Kidney (tissue), 14 donors: ENCODE results near the gene MOB3C. TPM values are rescaled to one million over a fixed set of nuclear protein-coding genes. Genes with fewer than 3 reads are reported as not detected.
A peak's percentile ranks its signal among the peaks of the same experiment; 100 is the strongest.

Experiments
- DNase-seq, 5 donors: peaks; one replicate each; pipeline ENCODE4 v3.0.0-alpha.2; 2013 to 2020
- FAIRE-seq: peaks from 2 replicates; lab custom pipeline; 2012; peaks lifted over from hg19 to GRCh38; lab: Jason Lieb, UNC
- H3K27ac ChIP-seq, 2 donors: one replicate each; pipeline ENCODE4 v1.7.0; 2013; ENCODE audit warnings: low read depth in 2 of 2, low read length in 2 of 2, inconsistent platforms in 1 of 2
- H3K27me3 ChIP-seq: one replicate; pipeline ENCODE4 v1.7.1; 2013; ENCODE audit warnings: low read length, inconsistent platforms; ENCODE audit not compliant: control insufficient read depth, insufficient read depth
- H3K36me3 ChIP-seq, 3 donors: one replicate each; pipeline versions ENCODE4 v1.7.0 to v1.7.1; 2013; ENCODE audit warnings: low read length in 3 of 3, control low read depth in 1 of 3, inconsistent platforms in 1 of 3; ENCODE audit not compliant: insufficient read depth in 3 of 3, control insufficient read depth in 2 of 3
- H3K4me1 ChIP-seq, 3 donors: one replicate each; pipeline versions ENCODE4 v1.7.0 to v1.7.1; 2013; ENCODE audit warnings: low read length in 3 of 3, inconsistent platforms in 1 of 3, low read depth in 1 of 3; ENCODE audit not compliant: control insufficient read depth in 2 of 3, insufficient read depth in 2 of 3
- H3K4me3 ChIP-seq, 3 donors: one replicate each; pipeline versions ENCODE4 v1.7.0 to v1.8.1; 2013; ENCODE audit warnings: low read length in 3 of 3, control low read depth in 1 of 3, inconsistent platforms in 1 of 3
- H3K9ac ChIP-seq, 3 donors: one replicate each; pipeline versions ENCODE4 v1.7.0 to v1.7.1; 2013; ENCODE audit warnings: low read length in 3 of 3, control low read depth in 1 of 3, inconsistent platforms in 1 of 3
- H3K9me3 ChIP-seq, 3 donors: one replicate each; pipeline versions ENCODE4 v1.7.0 to v1.7.1; 2013; ENCODE audit warnings: low read length in 3 of 3, control low read depth in 1 of 3, inconsistent platforms in 1 of 3; ENCODE audit not compliant: control insufficient read depth in 2 of 3, insufficient read depth in 1 of 3
- intact Hi-C: fragments of 100-400 bp; cut with DNase I; formaldehyde crosslinking; loops from one replicate; pipeline ENCODE4 v1.11.1; 2022
- polyA plus RNA-seq: library from polyadenylated mRNA; stranded (reverse); fragments of 350-450 nt; fragmentation: Illumina TruSeq; extraction: RNeasy Lipid Tissue Mini Kit (QIAGEN cat#74804); gene quantifications from one replicate; pipeline ENCODE4 v1.2.3, GENCODE V29; 2014; ENCODE audit warnings: low read depth, low replicate concordance; ENCODE audit not compliant: insufficient read depth
- total RNA-seq: library from RNA; stranded (reverse); fragmentation: NEBNext Ultra II Directional; extraction: Animal tissue kit (Norgen Biotek cat#: 25700); gene quantifications from one replicate; pipeline ENCODE4 v1.2.1, GENCODE V29; 2021
- TF ChIP-seq, protein P1 (sequence below): IDR thresholded peaks from 3 replicates; pipeline ENCODE4 v1.5.1; 2012; ENCODE audit warnings: mild to moderate bottlenecking, moderate library complexity, borderline replicate concordance; ENCODE audit not compliant: insufficient read depth; ENCODE audit errors: extremely low read depth
- donor health status: control.
- donor health status: control.
- donor health status: control.
- donor health status: control.
- donor health status: control.
- donor health status: DM: yes; HTN: yes; CAD: no.
- donor health status: Normal renal cell carcinoma (clear cell type).

Gene MOB3C
- total and polyA plus RNA-seq, 2 donors from 2014 or later = 12.4 to 14.9 TPM

DNA sequence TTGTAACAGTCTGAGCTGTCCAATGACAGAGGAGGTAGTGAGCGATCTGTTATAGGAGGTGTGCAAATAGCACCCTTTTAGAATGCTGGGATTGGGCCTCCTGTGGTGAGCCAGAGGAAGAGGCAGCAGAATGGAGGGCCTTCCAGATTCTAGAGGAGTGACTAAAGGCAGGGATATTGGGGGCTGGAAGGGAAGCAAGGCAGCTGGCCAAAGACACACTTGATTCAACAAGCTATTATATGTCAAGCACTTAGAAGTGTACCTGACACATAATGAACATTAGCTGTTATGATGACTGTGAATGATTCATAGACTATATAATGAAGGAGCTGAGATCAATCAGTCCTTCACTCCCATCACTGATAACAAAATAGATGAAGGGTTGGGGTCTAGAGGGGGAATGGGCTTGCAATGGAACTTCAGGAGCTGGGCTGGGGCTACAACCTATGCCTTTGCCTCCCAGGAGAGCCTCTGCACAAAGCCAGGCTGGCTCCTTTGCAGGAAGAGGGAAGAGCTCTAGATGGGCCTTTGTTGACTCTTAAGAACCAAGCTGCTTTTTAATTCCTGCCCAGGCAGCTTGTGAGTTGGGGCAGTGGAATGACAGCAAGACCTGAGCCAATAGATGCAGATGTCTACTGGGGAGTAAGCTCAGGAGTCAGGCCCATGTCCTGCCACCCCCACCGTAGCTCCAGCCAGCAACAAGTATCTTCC, 10.2 kb downstream of the MOB3C start:
- Histone ChIP-seq H3K9ac (no peak overlapping the region), H3K27ac (no peak overlapping the region), H3K4me3 (no peak overlapping the region), H3K9me3 (no peaks in the 10 kb centered on the region), H3K4me1 (peaks cover 0 to 11% (median 9%) of the 10 kb centered on the region in 3 donors), H3K27me3 (no peaks in the 10 kb centered on the region), H3K36me3 (peaks cover 3 to 14% (median 11%) of the 10 kb centered on the region in 3 donors)
- intact Hi-C loops = no loop called here
- FAIRE-seq (no peak), DNase-seq (no peak)
- TF ChIP-seq, protein P1, sequence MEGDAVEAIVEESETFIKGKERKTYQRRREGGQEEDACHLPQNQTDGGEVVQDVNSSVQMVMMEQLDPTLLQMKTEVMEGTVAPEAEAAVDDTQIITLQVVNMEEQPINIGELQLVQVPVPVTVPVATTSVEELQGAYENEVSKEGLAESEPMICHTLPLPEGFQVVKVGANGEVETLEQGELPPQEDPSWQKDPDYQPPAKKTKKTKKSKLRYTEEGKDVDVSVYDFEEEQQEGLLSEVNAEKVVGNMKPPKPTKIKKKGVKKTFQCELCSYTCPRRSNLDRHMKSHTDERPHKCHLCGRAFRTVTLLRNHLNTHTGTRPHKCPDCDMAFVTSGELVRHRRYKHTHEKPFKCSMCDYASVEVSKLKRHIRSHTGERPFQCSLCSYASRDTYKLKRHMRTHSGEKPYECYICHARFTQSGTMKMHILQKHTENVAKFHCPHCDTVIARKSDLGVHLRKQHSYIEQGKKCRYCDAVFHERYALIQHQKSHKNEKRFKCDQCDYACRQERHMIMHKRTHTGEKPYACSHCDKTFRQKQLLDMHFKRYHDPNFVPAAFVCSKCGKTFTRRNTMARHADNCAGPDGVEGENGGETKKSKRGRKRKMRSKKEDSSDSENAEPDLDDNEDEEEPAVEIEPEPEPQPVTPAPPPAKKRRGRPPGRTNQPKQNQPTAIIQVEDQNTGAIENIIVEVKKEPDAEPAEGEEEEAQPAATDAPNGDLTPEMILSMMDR = no peak

DNA sequence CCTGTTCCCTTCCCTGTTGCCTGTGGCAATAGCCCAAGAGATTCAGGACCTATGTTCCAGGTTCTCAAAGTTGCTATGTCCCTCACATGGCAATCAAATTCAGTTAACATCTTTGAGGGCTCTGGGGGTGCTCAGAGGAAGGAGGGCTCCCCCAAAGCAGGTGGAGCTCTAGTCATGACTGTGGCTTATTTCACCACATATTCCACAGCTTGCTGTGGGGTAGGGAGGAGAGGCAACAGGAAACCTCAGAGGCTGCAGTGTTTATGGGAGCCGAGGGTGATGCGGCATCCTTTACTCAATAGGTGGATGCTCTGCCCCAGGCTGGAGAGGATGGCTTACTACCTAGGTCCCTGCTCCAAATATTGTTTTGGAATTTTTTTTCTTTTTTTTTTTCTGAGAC, 11.4 kb downstream of the MOB3C start:
- Histone ChIP-seq H3K9ac (peak overlapping the region in 1 of 3 donors; percentile 93), H3K4me1 (peaks cover 0 to 11% (median 9%) of the 10 kb centered on the region in 3 donors), H3K9me3 (no peaks in the 10 kb centered on the region), H3K27ac (no peak overlapping the region), H3K4me3 (no peak overlapping the region), H3K27me3 (no peaks in the 10 kb centered on the region), H3K36me3 (peaks cover 3 to 14% (median 11%) of the 10 kb centered on the region in 3 donors)
- intact Hi-C loops = no loop called here
- DNase-seq = no peak
- FAIRE-seq = no peak
- TF ChIP-seq, protein P1 = no peak

DNA sequence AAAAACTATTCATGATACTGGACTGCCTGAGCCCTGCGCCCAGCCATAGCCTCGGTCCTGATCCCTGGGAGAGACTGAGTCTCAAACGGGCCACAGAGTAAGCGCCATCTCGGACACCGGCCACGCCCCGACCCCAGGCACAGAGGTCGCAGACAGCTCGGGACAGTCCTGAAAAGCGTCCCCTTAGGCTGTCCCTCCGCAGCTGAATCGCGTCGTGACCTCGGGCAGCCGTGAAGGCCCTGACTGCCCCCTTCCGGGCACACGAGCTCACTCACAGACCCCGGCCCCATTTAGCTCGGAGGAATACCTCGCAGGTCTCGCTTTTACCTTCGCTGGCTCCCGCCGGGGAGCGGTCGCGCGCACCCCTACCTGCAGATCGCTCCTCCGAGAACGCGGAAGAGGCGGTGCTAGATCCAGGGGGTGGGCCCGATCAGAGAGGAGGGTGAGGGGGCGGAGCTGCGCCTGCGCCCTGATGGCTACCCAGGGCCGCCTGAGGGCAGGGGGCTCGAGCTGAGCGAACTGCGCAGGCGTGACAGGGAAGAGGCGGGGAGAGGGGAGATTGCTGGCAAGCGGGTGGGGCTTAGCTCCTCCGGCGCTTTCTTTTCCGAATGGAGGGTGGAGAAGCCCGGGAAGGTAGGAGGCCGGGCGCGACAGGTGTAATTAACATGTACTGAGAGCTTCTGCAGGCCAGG, 12.6 kb downstream of the MOB3C start, which contains the start of gene MKNK1:
TSS of gene MKNK1 (minus strand) at position 411 of the 692 bp plus-strand sequence. CDS start 20,941 bp downstream, outside the sequence.
- peak within 1 kb of the TSS; percentile 65 to 72 for H3K27ac ChIP-seq
- H3K4me3 ChIP-seq = peak within 1 kb of the TSS; percentile 80 to 91 (median 87)
- TF ChIP-seq, protein P1 = no peak
- peaks cover 0 to 11% (median 9%) of the 10 kb centered on the region in 3 donors for H3K4me1 ChIP-seq
- DNase-seq (peak; percentile 97 to 99 (median 98)), FAIRE-seq (peak; percentile 85)
- no peaks in the 10 kb centered on the region for H3K27me3 ChIP-seq
- H3K36me3 ChIP-seq = peaks cover 3 to 10% (median 9%) of the 10 kb centered on the region in 3 donors
- H3K9me3 ChIP-seq = no peaks in the 10 kb centered on the region
- peak within 1 kb of the TSS; percentile 65 to 93 (median 91) for H3K9ac ChIP-seq
- intact Hi-C loops = no loop called here
